Stimulated activated naive B cell treated with anti-CD40 and anti-IgM and Interleukin-4, amounts not matched to agents 10 μg/mL and 1 μg/mL and 100 μg/mL, for 72 hours (primary cell): ENCODE results near the gene IBTK.
"Not testable (repeated sequence)": the region's sequence is repeated elsewhere in the genome, so short reads cannot be mapped to it uniquely, and the experiment has no call there.

Experiments used
- ATAC-seq, 2 donors: fragments of 150-1000 bp; cut with Tn5 transposase; replicated peaks; 2 replicates each; pipeline ENCODE4 v1.10.0; 2021; ENCODE audit warnings: moderate library complexity in 1 of 2
- DNase-seq: peaks from one replicate; pipeline ENCODE4 v3.0.0; 2021
- H3K27ac Mint-ChIP-seq: one replicate; pipeline ENCODE4 v1.8.0; 2022; ENCODE audit warnings: mild to moderate bottlenecking, mixed read lengths
- H3K27me3 Mint-ChIP-seq, 2 donors: one replicate each; pipeline ENCODE4 v1.8.0; 2022; ENCODE audit warnings: mixed read lengths in 2 of 2
- H3K36me3 Mint-ChIP-seq, 2 donors: one replicate each; pipeline ENCODE4 v1.8.0; 2022; ENCODE audit warnings: mixed read lengths in 2 of 2, mild to moderate bottlenecking in 1 of 2
- H3K4me1 Mint-ChIP-seq, 2 donors: one replicate each; pipeline ENCODE4 v1.8.0; 2022; ENCODE audit warnings: mixed read lengths in 2 of 2, mild to moderate bottlenecking in 1 of 2
- H3K4me3 Mint-ChIP-seq, 2 donors: one replicate each; pipeline ENCODE4 v1.8.0; 2022; ENCODE audit warnings: mild to moderate bottlenecking in 2 of 2, mixed read lengths in 2 of 2, moderate library complexity in 1 of 2
- H3K9me3 Mint-ChIP-seq, 2 donors: one replicate each; pipeline ENCODE4 v1.8.0; 2022; ENCODE audit warnings: mixed read lengths in 2 of 2, mild to moderate bottlenecking in 1 of 2

IBTK gene

GRCh38 chr6:82178077-82178758 lies 69.3 kb downstream of the IBTK start:
- Mint-ChIP-seq H3K9me3 (no peaks in the 10 kb centered on the region), H3K4me1 (no peaks in the 10 kb centered on the region), H3K27ac (no peak overlapping the region), H3K4me3 (no peak overlapping the region), H3K27me3 (no peaks in the 10 kb centered on the region), H3K36me3 (peaks cover 30 to 36% of the 10 kb centered on the region in 2 donors)
- ATAC-seq (no peak), DNase-seq (no peak)

GRCh38 chr6:82176616-82177015 lies 70.9 kb downstream of the IBTK start:
- H3K27ac Mint-ChIP-seq: no peak overlapping the region
- H3K36me3 Mint-ChIP-seq: peaks cover 25 to 42% of the 10 kb centered on the region in 2 donors
- no peak overlapping the region for H3K4me3 Mint-ChIP-seq
- H3K27me3 Mint-ChIP-seq: no peaks in the 10 kb centered on the region
- DNase-seq (no peak), ATAC-seq (no peak)
- no peaks in the 10 kb centered on the region for H3K9me3 Mint-ChIP-seq
- no peaks in the 10 kb centered on the region for H3K4me1 Mint-ChIP-seq

- Mint-ChIP-seq H3K36me3 (peaks cover 27 to 43% of the 10 kb centered on the region in 2 donors), H3K27ac (no peak overlapping the region), H3K4me3 (no peak overlapping the region), H3K27me3 (no peaks in the 10 kb centered on the region), H3K4me1 (no peaks in the 10 kb centered on the region), H3K9me3 (no peaks in the 10 kb centered on the region)
- no peak for ATAC-seq
- no peak for DNase-seq
Measured at GRCh38 chr6:82172594-82172993, 75.0 kb downstream of the IBTK start.

- Mint-ChIP-seq H3K4me3 (no peak overlapping the region), H3K4me1 (no peaks in the 10 kb centered on the region), H3K9me3 (no peaks in the 10 kb centered on the region), H3K27me3 (no peaks in the 10 kb centered on the region), H3K27ac (no peak overlapping the region), H3K36me3 (peaks cover 27 to 51% of the 10 kb centered on the region in 2 donors)
- DNase-seq: no peak
- no peak for ATAC-seq
Measured at GRCh38 chr6:82169138-82169876, 78.2 kb downstream of the IBTK start.

GRCh38 chr6:82166493-82166892 lies 81.1 kb downstream of the IBTK start:
- Mint-ChIP-seq H3K27me3 (no peaks in the 10 kb centered on the region), H3K27ac (no peak overlapping the region), H3K4me1 (no peaks in the 10 kb centered on the region), H3K9me3 (no peaks in the 10 kb centered on the region), H3K36me3 (peaks cover 24 to 39% of the 10 kb centered on the region in 2 donors), H3K4me3 (no peak overlapping the region)
- no peak for ATAC-seq
- no peak for DNase-seq

- Mint-ChIP-seq H3K27me3 (no peaks in the 10 kb centered on the region), H3K27ac (no peak overlapping the region), H3K9me3 (peaks cover 4 to 8% of the 10 kb centered on the region in 2 donors), H3K4me1 (no peaks in the 10 kb centered on the region), H3K4me3 (no peak overlapping the region), H3K36me3 (peaks cover 3 to 18% of the 10 kb centered on the region in 2 donors)
- ATAC-seq: no peak
- no peak for DNase-seq
Measured at GRCh38 chr6:82160255-82160990, 87.1 kb downstream of the IBTK start.

- peaks cover 10 to 23% of the 10 kb centered on the region in 2 donors for H3K36me3 Mint-ChIP-seq
- H3K4me1 Mint-ChIP-seq, DNase-seq, ATAC-seq, H3K4me3 Mint-ChIP-seq, H3K27me3 Mint-ChIP-seq, H3K27ac Mint-ChIP-seq: not testable (repeated sequence)
- H3K9me3 Mint-ChIP-seq: peaks cover 12 to 19% of the 10 kb centered on the region in 2 donors
Measured at GRCh38 chr6:82152786-82153185, 94.8 kb downstream of the IBTK start.

GRCh38 chr6:82151147-82151546 lies 96.4 kb downstream of the IBTK start:
- not testable (repeated sequence) for H3K4me1 Mint-ChIP-seq, H3K4me3 Mint-ChIP-seq, H3K27ac Mint-ChIP-seq, ATAC-seq, H3K27me3 Mint-ChIP-seq, DNase-seq
- peaks cover 6 to 16% of the 10 kb centered on the region in 2 donors for H3K36me3 Mint-ChIP-seq
- H3K9me3 Mint-ChIP-seq: peaks cover 9 to 12% of the 10 kb centered on the region in 2 donors

GRCh38 chr6:82145926-82146452 lies 101.6 kb downstream of the IBTK start:
- H3K4me1 Mint-ChIP-seq: no peaks in the 10 kb centered on the region
- no peak for DNase-seq

GRCh38 chr6:82144852-82145340 lies 102.6 kb downstream of the IBTK start:
- no peak overlapping the region for H3K27ac Mint-ChIP-seq
- no peaks in the 10 kb centered on the region for H3K27me3 Mint-ChIP-seq
- no peaks in the 10 kb centered on the region for H3K36me3 Mint-ChIP-seq
- DNase-seq (no peak), ATAC-seq (no peak)
- no peaks in the 10 kb centered on the region for H3K9me3 Mint-ChIP-seq
- no peaks in the 10 kb centered on the region for H3K4me1 Mint-ChIP-seq
- no peak overlapping the region for H3K4me3 Mint-ChIP-seq

More at GRCh38 chr6:82145926-82146452, 101.6 kb downstream of the IBTK start:
- H3K4me3 Mint-ChIP-seq: no peak overlapping the region
- no peak overlapping the region for H3K27ac Mint-ChIP-seq
- peaks cover 0 to 2% of the 10 kb centered on the region in 2 donors for H3K9me3 Mint-ChIP-seq
- peaks cover 2 to 3% of the 10 kb centered on the region in 2 donors for H3K36me3 Mint-ChIP-seq
- peaks cover 0 to 3% of the 10 kb centered on the region in 2 donors for H3K27me3 Mint-ChIP-seq
- ATAC-seq: no peak

GRCh38 chr6:82144007-82144851 lies 103.3 kb downstream of the IBTK start:
- DNase-seq (peak; percentile 0), ATAC-seq (peak; percentile 51 to 82)
- no peaks in the 10 kb centered on the region for H3K36me3 Mint-ChIP-seq
- no peaks in the 10 kb centered on the region for H3K27me3 Mint-ChIP-seq
- H3K4me1 Mint-ChIP-seq: no peaks in the 10 kb centered on the region
- no peaks in the 10 kb centered on the region for H3K9me3 Mint-ChIP-seq
- no peak overlapping the region for H3K4me3 Mint-ChIP-seq
- H3K27ac Mint-ChIP-seq: no peak overlapping the region

GRCh38 chr6:82143041-82143481 lies 104.5 kb downstream of the IBTK start:
- no peak overlapping the region for H3K4me3 Mint-ChIP-seq
- H3K36me3 Mint-ChIP-seq: no peaks in the 10 kb centered on the region
- ATAC-seq: no peak
- H3K27me3 Mint-ChIP-seq: no peaks in the 10 kb centered on the region
- H3K9me3 Mint-ChIP-seq: no peaks in the 10 kb centered on the region
- no peak overlapping the region for H3K27ac Mint-ChIP-seq
- no peak for DNase-seq
- H3K4me1 Mint-ChIP-seq: no peaks in the 10 kb centered on the region

GRCh38 chr6:82142524-82142923 lies 105.0 kb downstream of the IBTK start:
- no peak for ATAC-seq
- H3K27ac Mint-ChIP-seq: no peak overlapping the region
- no peak for DNase-seq
- no peaks in the 10 kb centered on the region for H3K27me3 Mint-ChIP-seq
- no peaks in the 10 kb centered on the region for H3K4me1 Mint-ChIP-seq
- H3K4me3 Mint-ChIP-seq: no peak overlapping the region
- no peaks in the 10 kb centered on the region for H3K9me3 Mint-ChIP-seq
- H3K36me3 Mint-ChIP-seq: no peaks in the 10 kb centered on the region
